ENCODE results near the gene FTH1. TPM values are rescaled to one million over a fixed set of nuclear protein-coding genes. Genes with fewer than 3 reads are reported as not detected.

The FTH1 gene
- total and polyA plus RNA-seq, 2 of the 4 experiments (the other 2 are of a cell fraction): 344 to 2,516 TPM

- Histone ChIP-seq H2BK120ac (ENCODE audit: low read depth, low read length) (no peak overlapping the region), H3K23ac (ENCODE audit: low read depth, low read length) (no peak overlapping the region), H3K36me3 (ENCODE audit: control insufficient read depth, insufficient read depth, low read length) (no peaks in the 10 kb centered on the region), H3K18ac (ENCODE audit: low read depth, low read length) (no peak overlapping the region), H3K9me3 (ENCODE audit: control insufficient read depth, insufficient read depth, low read length) (no peaks in the 10 kb centered on the region), H3K14ac (replicated peaks; ENCODE audit: low read depth, low read length) (no peak overlapping the region), H4K5ac (ENCODE audit: low read depth, low read length) (no peak overlapping the region), H4K20me1 (ENCODE audit: insufficient read depth, low read length) (no peaks in the 10 kb centered on the region), H3K9me1 (ENCODE audit: insufficient read depth, low read length) (no peaks in the 10 kb centered on the region), H2BK15ac (ENCODE audit: low read depth, low read length) (no peak overlapping the region), H3K27ac (ENCODE audit: insufficient read depth, low read length) (no peak overlapping the region), H3K4me3 (ENCODE audit: insufficient read depth, low read depth, low read length) (no peak overlapping the region), H2AK9ac (replicated peaks; ENCODE audit: low read depth, low read length, poor library complexity) (no peak overlapping the region), H2BK20ac (ENCODE audit: low read depth, low read length) (no peak overlapping the region), H3K4me2 (ENCODE audit: low read depth, low read length) (no peak overlapping the region), H2AK5ac (ENCODE audit: low read depth, low read length) (no peak overlapping the region), H3K9ac (ENCODE audit: low read depth, low read length) (no peak overlapping the region), H3K4ac (ENCODE audit: low read depth, low read length) (no peak overlapping the region), H2AFZ (replicated peaks; ENCODE audit: low read length, poor library complexity) (no peak overlapping the region), H4K91ac (ENCODE audit: insufficient read depth, low read depth, low read length) (no peak overlapping the region), H3K27me3 (ENCODE audit: control insufficient read depth, insufficient read depth, low read length) (peaks cover 11% of the 10 kb centered on the region), H2BK5ac (ENCODE audit: low read depth, low read length, poor library complexity, severe bottlenecking) (no peak overlapping the region), H3K79me1 (ENCODE audit: low read depth in 1 of 2, low read length in 2 of 2) (no peaks in the 10 kb centered on the region), H3K56ac (ENCODE audit: extremely low read depth, insufficient read depth, low read length) (no peak overlapping the region), H4K8ac (ENCODE audit: low read depth in 2 of 2, low read length in 2 of 2) (no peak overlapping the region), H3K4me1 (ENCODE audit: control insufficient read depth, insufficient read depth, low read length) (peaks cover 16% of the 10 kb centered on the region; the same call in 1 of the 2 replicates)
- dilution Hi-C loops (cut with HindIII; ENCODE audit: low sequenced_read_pairs, unreplicated experiment): no loop called here
- TF ChIP-seq POLR2A (IDR thresholded peaks at IDR 0.05; ENCODE audit: low read depth, low read length) (no peak), RFX5 (IDR thresholded peaks at IDR 0.05; ENCODE audit: low read depth, low read length) (no peak), FOS (IDR thresholded peaks at IDR 0.05; ENCODE audit: low read depth, low read length) (no peak), BHLHE40 (IDR thresholded peaks at IDR 0.05; ENCODE audit: low read depth, low read length) (no peak), MXI1 (IDR thresholded peaks at IDR 0.05; ENCODE audit: borderline replicate concordance, low read depth, low read length) (no peak), NFE2L2 (IDR thresholded peaks at IDR 0.05; ENCODE audit: low read depth, low read length) (no peak), RCOR1 (IDR thresholded peaks at IDR 0.05; ENCODE audit: insufficient replicate concordance, low read length) (no peak), USF2 (IDR thresholded peaks at IDR 0.05; ENCODE audit: low read depth, low read length) (no peak), ELK1 (IDR thresholded peaks at IDR 0.05; ENCODE audit: borderline replicate concordance, low read depth, low read length) (no peak), MAZ (IDR thresholded peaks at IDR 0.05; ENCODE audit: borderline replicate concordance, low read depth, low read length) (no peak), MAFK (IDR thresholded peaks at IDR 0.05; ENCODE audit: low read depth, low read length) (no peak), RAD21 (IDR thresholded peaks at IDR 0.05; ENCODE audit: low read length) (no peak), SMC3 (IDR thresholded peaks at IDR 0.05; ENCODE audit: low read depth, low read length) (no peak), CHD1 (IDR thresholded peaks at IDR 0.05; ENCODE audit: low read depth, low read length) (no peak), CEBPB (IDR thresholded peaks at IDR 0.05; ENCODE audit: low read depth, low read length) (no peak)
- TF ChIP-seq, protein P1, sequence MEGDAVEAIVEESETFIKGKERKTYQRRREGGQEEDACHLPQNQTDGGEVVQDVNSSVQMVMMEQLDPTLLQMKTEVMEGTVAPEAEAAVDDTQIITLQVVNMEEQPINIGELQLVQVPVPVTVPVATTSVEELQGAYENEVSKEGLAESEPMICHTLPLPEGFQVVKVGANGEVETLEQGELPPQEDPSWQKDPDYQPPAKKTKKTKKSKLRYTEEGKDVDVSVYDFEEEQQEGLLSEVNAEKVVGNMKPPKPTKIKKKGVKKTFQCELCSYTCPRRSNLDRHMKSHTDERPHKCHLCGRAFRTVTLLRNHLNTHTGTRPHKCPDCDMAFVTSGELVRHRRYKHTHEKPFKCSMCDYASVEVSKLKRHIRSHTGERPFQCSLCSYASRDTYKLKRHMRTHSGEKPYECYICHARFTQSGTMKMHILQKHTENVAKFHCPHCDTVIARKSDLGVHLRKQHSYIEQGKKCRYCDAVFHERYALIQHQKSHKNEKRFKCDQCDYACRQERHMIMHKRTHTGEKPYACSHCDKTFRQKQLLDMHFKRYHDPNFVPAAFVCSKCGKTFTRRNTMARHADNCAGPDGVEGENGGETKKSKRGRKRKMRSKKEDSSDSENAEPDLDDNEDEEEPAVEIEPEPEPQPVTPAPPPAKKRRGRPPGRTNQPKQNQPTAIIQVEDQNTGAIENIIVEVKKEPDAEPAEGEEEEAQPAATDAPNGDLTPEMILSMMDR (conservative IDR thresholded peaks at IDR 0.05; ENCODE audit: low read depth, low read length): no peak
- ChIA-PET POLR2A (ENCODE audit: unreplicated experiment) (no interaction called here), CTCF (no interaction called here)
- in situ Hi-C loops (cut with MboI; ENCODE audit: low sequenced_read_pairs): no loop called here
- intact Hi-C loops (cut with micrococcal nuclease): no loop called here
- ATAC-seq (ENCODE audit: low read depth): no peak
- no TSS peak for BruUV-seq (replicated peaks)
- WGBS, 2 experiments (ENCODE audit: extremely low coverage in 2 of 2, insufficient read length in 1 of 2): no CpG with 5 or more reads among the region's 1 CpG
- DNase-seq: no peak
Observed at GRCh38 chr11:61927501-61927900, 39.9 kb downstream of the FTH1 start.

Measured in IMR-90 (cell line).